IMR-90 (cell line): Measurements from ENCODE around the gene TBC1D1.

Experiments used
- MAFK ChIP-seq: IDR thresholded peaks from 2 replicates; pipeline ENCODE4 v1.6.1; 2012; ENCODE audit warnings: low read depth, low read length, improper control_type of control experiment
- MAZ ChIP-seq: IDR thresholded peaks from 2 replicates; pipeline ENCODE4 v1.6.1; 2012; ENCODE audit warnings: low read depth, mild to moderate bottlenecking, low read length, improper control_type of control experiment, moderate library complexity, borderline replicate concordance
- POLR2A ChIP-seq: IDR thresholded peaks from 2 replicates; pipeline ENCODE4 v1.6.1; 2012; ENCODE audit warnings: mild to moderate bottlenecking, low read depth, low read length
- RAD21 ChIP-seq: IDR thresholded peaks from 2 replicates; pipeline ENCODE4 v1.6.1; 2012; ENCODE audit warnings: low read length, improper control_type of control experiment
- RFX5 ChIP-seq: IDR thresholded peaks from 2 replicates; pipeline ENCODE4 v1.8.0; 2012; ENCODE audit warnings: low read depth, mild to moderate bottlenecking, low read length, moderate library complexity
- SMC3 ChIP-seq: fragments of 150-350 bp; IDR thresholded peaks from 2 replicates; pipeline ENCODE4 v1.6.1; 2016; ENCODE audit warnings: low read depth, mild to moderate bottlenecking, antibody characterized with exemption, low read length, moderate library complexity
- USF2 ChIP-seq: fragments of 150-350 bp; IDR thresholded peaks from 2 replicates; pipeline ENCODE4 v1.6.1; 2017; ENCODE audit warnings: mild to moderate bottlenecking, antibody characterized with exemption, low read length, low read depth
- TF ChIP-seq, protein P1 (sequence below): conservative IDR thresholded peaks from 2 replicates; pipeline ENCODE4 v1.5.1; 2012; ENCODE audit warnings: mild to moderate bottlenecking, low read depth, low read length, improper control_type of control experiment

GRCh38 chr4:38095691-38096090 lies 204.8 kb downstream of the TBC1D1 start:
- TF ChIP-seq POLR2A (no peak), RAD21 (no peak), MAZ (no peak), USF2 (no peak), RFX5 (no peak), MAFK (no peak), SMC3 (no peak)
- TF ChIP-seq, protein P1, sequence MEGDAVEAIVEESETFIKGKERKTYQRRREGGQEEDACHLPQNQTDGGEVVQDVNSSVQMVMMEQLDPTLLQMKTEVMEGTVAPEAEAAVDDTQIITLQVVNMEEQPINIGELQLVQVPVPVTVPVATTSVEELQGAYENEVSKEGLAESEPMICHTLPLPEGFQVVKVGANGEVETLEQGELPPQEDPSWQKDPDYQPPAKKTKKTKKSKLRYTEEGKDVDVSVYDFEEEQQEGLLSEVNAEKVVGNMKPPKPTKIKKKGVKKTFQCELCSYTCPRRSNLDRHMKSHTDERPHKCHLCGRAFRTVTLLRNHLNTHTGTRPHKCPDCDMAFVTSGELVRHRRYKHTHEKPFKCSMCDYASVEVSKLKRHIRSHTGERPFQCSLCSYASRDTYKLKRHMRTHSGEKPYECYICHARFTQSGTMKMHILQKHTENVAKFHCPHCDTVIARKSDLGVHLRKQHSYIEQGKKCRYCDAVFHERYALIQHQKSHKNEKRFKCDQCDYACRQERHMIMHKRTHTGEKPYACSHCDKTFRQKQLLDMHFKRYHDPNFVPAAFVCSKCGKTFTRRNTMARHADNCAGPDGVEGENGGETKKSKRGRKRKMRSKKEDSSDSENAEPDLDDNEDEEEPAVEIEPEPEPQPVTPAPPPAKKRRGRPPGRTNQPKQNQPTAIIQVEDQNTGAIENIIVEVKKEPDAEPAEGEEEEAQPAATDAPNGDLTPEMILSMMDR, result no peak
